ENCODE measurements around the gene ARRDC3. TPM values are rescaled to one million over a fixed set of nuclear protein-coding genes. Genes with fewer than 3 reads are reported as not detected.
A peak's percentile ranks its signal among the peaks of the same experiment; 100 is the strongest.

The ARRDC3 gene
- total and polyA plus RNA-seq, 2 experiments from 2014 or later, result 53.7 to 114 TPM

GRCh38 chr5:91423871-91424270 lies 40.8 kb upstream of the ARRDC3 start:
- DNase-seq (ENCODE audit: low spot score), result no peak
- H3K27me3 ChIP-seq, result no peaks in the 10 kb centered on the region
- H4K20me1 ChIP-seq (ENCODE audit: insufficient read depth, poor library complexity, severe bottlenecking), result no peaks in the 10 kb centered on the region
- no peak overlapping the region for H3K4me3 ChIP-seq
- TF ChIP-seq EZH2phosphoT487 (IDR thresholded peaks at IDR 0.05; ENCODE audit: low read depth, severe bottlenecking, unreplicated experiment) (no peak), CTCF (IDR thresholded peaks at IDR 0.05; ENCODE audit: poor library complexity) (no peak), EZH2 (IDR thresholded peaks at IDR 0.05; ENCODE audit: borderline replicate concordance) (no peak)
- no peaks in the 10 kb centered on the region for H3K9me3 ChIP-seq (ENCODE audit: low read depth)
- H3K27ac ChIP-seq, result no peak overlapping the region
- H3K79me2 ChIP-seq, result no peaks in the 10 kb centered on the region
- no peak overlapping the region for H3K4me2 ChIP-seq
- H3K4me1 ChIP-seq (ENCODE audit: insufficient read depth), result no peaks in the 10 kb centered on the region
- no peak overlapping the region for H2AFZ ChIP-seq
- WGBS (ENCODE audit: low lambda C conversion rate, missing lambda C conversion rate), result 93% methylated on average over 2 of the region's 2 CpGs
- no peaks in the 10 kb centered on the region for H3K9me2 ChIP-seq (replicated peaks; ENCODE audit: insufficient read depth)
- H3K36me3 ChIP-seq (replicated peaks; ENCODE audit: insufficient read depth, low read depth), result no peaks in the 10 kb centered on the region

GRCh38 chr5:91420879-91421278 lies 37.8 kb upstream of the ARRDC3 start:
- Histone ChIP-seq H3K4me3 (no peak overlapping the region), H3K27me3 (no peaks in the 10 kb centered on the region), H3K79me2 (no peaks in the 10 kb centered on the region), H3K4me2 (no peak overlapping the region), H3K9me3 (ENCODE audit: low read depth) (no peaks in the 10 kb centered on the region), H3K27ac (no peak overlapping the region), H4K20me1 (ENCODE audit: insufficient read depth, poor library complexity, severe bottlenecking) (no peaks in the 10 kb centered on the region), H3K4me1 (ENCODE audit: insufficient read depth) (peaks cover 10% of the 10 kb centered on the region), H3K36me3 (replicated peaks; ENCODE audit: insufficient read depth, low read depth) (no peaks in the 10 kb centered on the region), H2AFZ (no peak overlapping the region), H3K9me2 (replicated peaks; ENCODE audit: insufficient read depth) (no peaks in the 10 kb centered on the region)
- WGBS (ENCODE audit: low lambda C conversion rate, missing lambda C conversion rate), result 56% methylated on average over 3 of the region's 3 CpGs
- DNase-seq (ENCODE audit: low spot score), result no peak
- TF ChIP-seq EZH2 (IDR thresholded peaks at IDR 0.05; ENCODE audit: borderline replicate concordance) (no peak), CTCF (IDR thresholded peaks at IDR 0.05; ENCODE audit: poor library complexity) (no peak), EZH2phosphoT487 (IDR thresholded peaks at IDR 0.05; ENCODE audit: low read depth, severe bottlenecking, unreplicated experiment) (no peak)

GRCh38 chr5:91419571-91420537 lies 36.7 kb upstream of the ARRDC3 start:
- Histone ChIP-seq H3K4me2 (no peak overlapping the region), H3K9me3 (ENCODE audit: low read depth) (no peaks in the 10 kb centered on the region), H3K4me3 (no peak overlapping the region), H3K27me3 (no peaks in the 10 kb centered on the region), H2AFZ (no peak overlapping the region), H3K27ac (no peak overlapping the region), H3K4me1 (ENCODE audit: insufficient read depth) (peaks cover 10% of the 10 kb centered on the region), H3K36me3 (replicated peaks; ENCODE audit: insufficient read depth, low read depth) (no peaks in the 10 kb centered on the region), H4K20me1 (ENCODE audit: insufficient read depth, poor library complexity, severe bottlenecking) (no peaks in the 10 kb centered on the region), H3K79me2 (no peaks in the 10 kb centered on the region), H3K9me2 (replicated peaks; ENCODE audit: insufficient read depth) (no peaks in the 10 kb centered on the region)
- TF ChIP-seq CTCF (IDR thresholded peaks at IDR 0.05; ENCODE audit: poor library complexity) (peak; percentile 86), EZH2 (IDR thresholded peaks at IDR 0.05; ENCODE audit: borderline replicate concordance) (no peak)
- 57% methylated on average over 9 of the region's 9 CpGs for WGBS (ENCODE audit: low lambda C conversion rate, missing lambda C conversion rate)
- peak; percentile 73 for DNase-seq (ENCODE audit: low spot score)
